ENCODE data around the gene UEVLD. TPM values are rescaled to one million over a fixed set of nuclear protein-coding genes. Genes with fewer than 3 reads are reported as not detected.
A peak's percentile ranks its signal among the peaks of the same experiment; 100 is the strongest.

Gene UEVLD
- total and polyA plus RNA-seq, 4 experiments from 2014 or later = 9.1 to 10.7 (median 10.4) TPM

DNA sequence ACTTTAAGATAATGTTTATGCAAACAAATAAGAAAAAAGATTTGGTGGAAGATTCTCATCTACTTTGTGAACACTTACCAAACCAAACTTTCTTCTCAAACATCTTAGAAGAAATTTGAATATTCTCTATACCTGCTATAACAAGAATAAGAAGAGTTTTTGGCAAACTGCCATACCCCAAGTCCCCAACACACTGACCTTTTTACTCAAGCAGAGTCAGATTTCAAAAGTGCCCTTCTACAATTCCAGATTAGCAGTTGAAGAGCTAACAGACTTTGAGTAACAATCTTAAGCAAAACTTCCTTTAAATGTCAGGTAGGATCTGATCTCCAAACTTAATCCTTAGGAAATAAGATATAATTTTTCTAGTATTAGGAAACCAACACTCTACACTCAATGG lies 95.6 kb downstream of the UEVLD start:
- POLR2A ChIA-PET (ENCODE audit: partially characterized antibody) = no interaction called here
- Histone ChIP-seq H3K36me3 (ENCODE audit: insufficient read depth, low read length) (peaks cover 15% of the 10 kb centered on the region), H3K4me1 (ENCODE audit: insufficient read depth, low read length) (no peaks in the 10 kb centered on the region), H3K27ac (ENCODE audit: low read depth, low read length) (no peak overlapping the region), H3K27me3 (ENCODE audit: insufficient read depth, low read length) (no peaks in the 10 kb centered on the region), H3K4me3 (ENCODE audit: low read length in 2 of 2) (no peak overlapping the region), H3K9me3 (ENCODE audit: control insufficient read depth in 1 of 2, low read length in 2 of 2) (no peaks in the 10 kb centered on the region)
- H3K27me3 Mint-ChIP-seq = no peaks in the 10 kb centered on the region
- intact Hi-C loops (cut with micrococcal nuclease) = loop anchor here (10.0 kb wide), 1 partner anchor 88 kb away; no protein-coding TSS in a partner anchor
- no peak overlapping the region for H3K4me3 Mint-ChIP-seq
- DNase-seq = no peak
- peaks cover 20 to 78% of the 10 kb centered on the region in 2 donors for H3K36me3 Mint-ChIP-seq
- H3K4me1 Mint-ChIP-seq = peaks cover 0 to 9% (median 3%) of the 10 kb centered on the region in 4 donors
- peak overlapping the region in 1 of 7 donors; percentile 50 for H3K27ac Mint-ChIP-seq
- H3K9me3 Mint-ChIP-seq = no peaks in the 10 kb centered on the region
- CTCF ChIA-PET (ENCODE audit: partially characterized antibody) = no interaction called here

DNA sequence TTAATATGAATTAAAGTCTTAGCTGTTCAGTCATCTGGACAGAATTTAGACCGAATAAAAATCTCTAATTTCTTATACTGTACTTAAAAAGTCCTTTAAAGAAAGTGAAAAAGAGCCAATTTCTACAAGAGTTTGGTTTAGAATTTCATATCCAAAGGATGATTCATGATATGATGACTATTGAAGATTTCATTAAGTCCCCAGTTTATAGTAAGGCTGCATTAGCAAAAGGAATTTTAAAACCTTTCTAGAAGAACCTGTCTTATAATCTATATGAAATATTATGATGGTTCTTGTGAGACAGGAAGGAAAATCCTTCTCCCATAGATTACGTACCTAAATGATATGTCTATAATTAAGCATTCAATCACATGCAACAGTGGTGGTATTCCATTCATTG lies 96.6 kb downstream of the UEVLD start:
- CTCF ChIA-PET (ENCODE audit: partially characterized antibody) = interaction anchor here (1.0 kb wide), 1 partner anchor 376 kb away, joined by 3 read pairs; no protein-coding TSS in a partner anchor
- no peak for DNase-seq
- H3K36me3 Mint-ChIP-seq = peaks cover 25 to 77% of the 10 kb centered on the region in 2 donors

DNA sequence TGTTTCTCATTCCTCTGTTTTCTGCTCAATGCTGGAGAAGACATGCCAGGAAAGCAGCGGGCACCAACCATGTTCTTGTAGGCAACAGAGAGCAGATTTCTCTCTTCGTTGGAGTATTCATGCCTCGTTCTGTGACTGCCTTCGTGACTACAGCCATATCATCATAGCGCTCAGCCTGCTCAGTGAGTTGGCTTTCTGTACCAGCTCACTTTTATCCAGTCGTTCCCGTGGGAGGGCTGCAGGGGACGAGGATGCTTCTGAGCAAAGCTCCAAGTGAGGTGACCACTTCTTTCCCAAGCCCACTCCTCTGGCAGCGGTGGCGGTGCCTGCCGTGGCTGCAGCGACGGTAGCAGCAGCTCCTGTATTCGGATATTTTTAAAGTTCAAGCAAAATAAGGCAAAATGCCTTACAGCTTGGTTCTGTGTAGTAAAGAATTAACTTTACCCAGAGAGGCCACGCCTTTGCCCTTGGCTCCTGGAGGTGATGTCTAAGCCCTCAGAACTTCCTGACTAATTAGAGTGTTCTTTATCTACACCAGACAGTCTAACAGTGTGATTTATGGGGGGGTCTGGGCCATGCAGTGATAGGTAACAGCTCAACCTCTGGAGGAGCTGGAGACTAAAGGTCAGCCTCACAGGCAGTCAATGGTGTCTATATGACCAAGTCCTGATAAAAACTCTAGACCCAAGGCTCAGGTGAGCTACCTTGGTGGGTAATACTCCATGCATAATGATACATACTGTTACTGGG lies 97.6 kb downstream of the UEVLD start:
- H3K36me3 Mint-ChIP-seq = peaks cover 26 to 73% of the 10 kb centered on the region in 2 donors
- H3K4me1 Mint-ChIP-seq = peaks cover 0 to 7% (median 3%) of the 10 kb centered on the region in 4 donors
- H3K27me3 ChIP-seq (ENCODE audit: insufficient read depth, low read length) = no peaks in the 10 kb centered on the region
- H3K4me3 Mint-ChIP-seq = no peak overlapping the region
- H3K9me3 Mint-ChIP-seq = peaks cover 0 to 2% (median 0%) of the 10 kb centered on the region in 8 donors
- H3K27me3 Mint-ChIP-seq = no peaks in the 10 kb centered on the region
- peak in 1 of 5 donors; percentile 12 for DNase-seq
- H3K9me3 ChIP-seq (ENCODE audit: control insufficient read depth in 1 of 2, low read length in 2 of 2) = no peaks in the 10 kb centered on the region
- intact Hi-C loops (cut with micrococcal nuclease) = loop anchor here (10.0 kb wide), 1 partner anchor 86 kb away; no protein-coding TSS in a partner anchor
- H3K36me3 ChIP-seq (ENCODE audit: insufficient read depth, low read length) = peaks cover 15% of the 10 kb centered on the region
- ChIA-PET CTCF (ENCODE audit: partially characterized antibody) (interaction anchor here (1.0 to 1.2 kb wide), 2 partner anchors 241 to 375 kb away, joined by 3 read pairs; no protein-coding TSS in a partner anchor), POLR2A (ENCODE audit: partially characterized antibody) (no interaction called here)
- no peaks in the 10 kb centered on the region for H3K4me1 ChIP-seq (ENCODE audit: insufficient read depth, low read length)
- H3K27ac Mint-ChIP-seq = no peak overlapping the region
- no peak overlapping the region for H3K27ac ChIP-seq (ENCODE audit: low read depth, low read length)
- H3K4me3 ChIP-seq (ENCODE audit: low read length in 2 of 2) = no peak overlapping the region

More for the DNA sequence above, 96.6 kb downstream of the UEVLD start:
- H3K9me3 Mint-ChIP-seq = no peaks in the 10 kb centered on the region
- no peaks in the 10 kb centered on the region for H3K27me3 ChIP-seq (ENCODE audit: insufficient read depth, low read length)
- no peak overlapping the region for H3K27ac ChIP-seq (ENCODE audit: low read depth, low read length)
- H3K9me3 ChIP-seq (ENCODE audit: control insufficient read depth in 1 of 2, low read length in 2 of 2) = no peaks in the 10 kb centered on the region
- H3K36me3 ChIP-seq (ENCODE audit: insufficient read depth, low read length) = peaks cover 15% of the 10 kb centered on the region
- H3K4me1 Mint-ChIP-seq = peaks cover 0 to 7% (median 3%) of the 10 kb centered on the region in 4 donors
- H3K27me3 Mint-ChIP-seq = no peaks in the 10 kb centered on the region
- no peaks in the 10 kb centered on the region for H3K4me1 ChIP-seq (ENCODE audit: insufficient read depth, low read length)
- no peak overlapping the region for H3K4me3 Mint-ChIP-seq
- H3K27ac Mint-ChIP-seq = no peak overlapping the region
- intact Hi-C loops (cut with micrococcal nuclease) = loop anchor here (10.0 kb wide), 1 partner anchor 87 kb away; no protein-coding TSS in a partner anchor
- POLR2A ChIA-PET (ENCODE audit: partially characterized antibody) = no interaction called here
- H3K4me3 ChIP-seq (ENCODE audit: low read length in 2 of 2) = no peak overlapping the region

DNA sequence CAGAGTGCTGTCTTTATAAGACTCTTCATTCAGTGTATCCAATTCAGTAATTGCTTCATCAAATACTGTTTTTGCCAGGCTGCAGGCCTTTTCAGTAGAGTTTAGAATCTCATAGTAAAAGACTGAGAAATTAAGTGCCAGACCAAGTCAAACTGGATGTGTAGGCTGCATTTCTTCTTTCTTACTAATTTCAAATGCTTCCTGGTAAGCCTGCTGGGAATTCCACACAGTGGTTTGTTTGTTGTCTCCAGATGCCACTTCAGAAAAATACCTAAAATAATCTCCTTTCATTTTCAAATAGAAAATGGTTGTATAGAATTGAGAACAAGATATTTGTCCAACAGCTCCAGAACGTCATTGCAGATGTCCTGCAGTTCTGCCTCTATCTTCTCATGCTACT lies 98.2 kb downstream of the UEVLD start:
- CTCF ChIA-PET (ENCODE audit: partially characterized antibody) = interaction anchor here (1.2 kb wide), 1 partner anchor 242 kb away, joined by 3 read pairs; no protein-coding TSS in a partner anchor
- H3K27me3 ChIP-seq (ENCODE audit: insufficient read depth, low read length) = no peaks in the 10 kb centered on the region
- H3K4me3 Mint-ChIP-seq = no peak overlapping the region
- no peaks in the 10 kb centered on the region for H3K4me1 ChIP-seq (ENCODE audit: insufficient read depth, low read length)
- H3K4me3 ChIP-seq (ENCODE audit: low read length in 2 of 2) = no peak overlapping the region
- intact Hi-C loops (cut with micrococcal nuclease) = loop anchor here (10.0 kb wide), 1 partner anchor 86 kb away; no protein-coding TSS in a partner anchor
- H3K9me3 Mint-ChIP-seq = peaks cover 0 to 3% (median 0%) of the 10 kb centered on the region in 8 donors
- H3K27ac ChIP-seq (ENCODE audit: low read depth, low read length) = no peak overlapping the region
- no peak for DNase-seq
- H3K4me1 Mint-ChIP-seq = peaks cover 0 to 5% (median 3%) of the 10 kb centered on the region in 4 donors
- peak overlapping the region in 3 of 7 donors; percentile 0 to 55 (median 40) for H3K27ac Mint-ChIP-seq
- peaks cover 15% of the 10 kb centered on the region for H3K36me3 ChIP-seq (ENCODE audit: insufficient read depth, low read length)
- H3K9me3 ChIP-seq (ENCODE audit: control insufficient read depth in 1 of 2, low read length in 2 of 2) = no peaks in the 10 kb centered on the region
- POLR2A ChIA-PET (ENCODE audit: partially characterized antibody) = no interaction called here
- no peaks in the 10 kb centered on the region for H3K27me3 Mint-ChIP-seq
- H3K36me3 Mint-ChIP-seq = peaks cover 25 to 69% of the 10 kb centered on the region in 2 donors

DNA sequence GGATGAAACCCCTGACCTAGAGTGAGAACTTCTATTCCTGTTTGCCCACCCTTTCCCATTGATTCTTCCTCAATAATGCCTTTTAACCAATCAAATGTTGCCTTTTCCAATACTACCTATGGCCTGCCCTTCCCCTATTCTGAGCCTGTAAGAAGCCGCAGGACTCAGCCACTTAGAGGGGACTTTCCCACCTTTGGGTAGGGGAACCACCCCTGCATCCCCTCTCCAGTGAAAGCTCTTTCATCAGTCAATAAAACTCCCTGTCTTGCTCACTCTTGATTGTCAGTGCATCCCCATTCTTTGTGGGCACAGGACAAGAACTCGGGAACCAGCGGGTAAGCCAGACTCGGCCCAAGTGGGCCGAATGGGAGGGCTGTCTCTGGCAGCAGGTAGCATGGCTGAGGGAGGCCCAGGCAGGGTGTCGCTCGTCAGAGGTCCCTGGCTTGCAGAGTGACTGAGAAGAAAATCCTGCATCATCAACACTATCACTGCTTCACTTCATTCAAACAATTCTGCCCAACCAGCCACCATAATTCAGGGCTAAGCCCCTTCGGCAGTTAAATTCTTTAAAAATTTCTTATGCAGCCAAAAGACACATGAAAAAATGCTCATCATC lies 102.5 kb downstream of the UEVLD start:
- H3K9me3 Mint-ChIP-seq = peaks cover 0 to 3% (median 0%) of the 10 kb centered on the region in 8 donors
- intact Hi-C loops (cut with micrococcal nuclease) = no loop called here
- Histone ChIP-seq H3K27me3 (ENCODE audit: insufficient read depth, low read length) (no peaks in the 10 kb centered on the region), H3K4me1 (ENCODE audit: insufficient read depth, low read length) (no peaks in the 10 kb centered on the region), H3K9me3 (ENCODE audit: control insufficient read depth in 1 of 2, low read length in 2 of 2) (no peaks in the 10 kb centered on the region), H3K27ac (ENCODE audit: low read depth, low read length) (no peak overlapping the region), H3K36me3 (ENCODE audit: insufficient read depth, low read length) (peaks cover 38% of the 10 kb centered on the region), H3K4me3 (ENCODE audit: low read length in 2 of 2) (no peak overlapping the region)
- no peak for DNase-seq
- H3K27ac Mint-ChIP-seq = peak overlapping the region in 2 of 7 donors; percentile 41 to 45
- CTCF ChIA-PET (ENCODE audit: partially characterized antibody) = no interaction called here
- POLR2A ChIA-PET (ENCODE audit: partially characterized antibody) = no interaction called here
- peaks cover 52 to 82% of the 10 kb centered on the region in 2 donors for H3K36me3 Mint-ChIP-seq
- H3K4me3 Mint-ChIP-seq = no peak overlapping the region
- peaks cover 0 to 2% (median under 1%) of the 10 kb centered on the region in 4 donors for H3K4me1 Mint-ChIP-seq
- no peaks in the 10 kb centered on the region for H3K27me3 Mint-ChIP-seq

Other genes with a start within 250 kb of the UEVLD start
- gene LDHA, start 194.2 kb downstream of the UEVLD start, total RNA-seq = 100 to 1,000 TPM; 131 to 135 TPM
- 100 to 1,000 TPM; 556 to 720 TPM for gene LDHA, start 194.2 kb downstream of the UEVLD start, polyA plus RNA-seq
- gene LDHC, start 176.4 kb downstream of the UEVLD start, total RNA-seq = not detected
- gene LDHC, start 176.4 kb downstream of the UEVLD start, polyA plus RNA-seq = not detected
- gene LDHAL6A, start 132.9 kb downstream of the UEVLD start, total RNA-seq = under 1 TPM; 0.20 to 0.42 TPM
- gene LDHAL6A, start 132.9 kb downstream of the UEVLD start, polyA plus RNA-seq = not detected
- 10 to 100 TPM; 40.0 to 41.2 TPM for gene TSG101, start 61.8 kb downstream of the UEVLD start, total RNA-seq
- gene TSG101, start 61.8 kb downstream of the UEVLD start, polyA plus RNA-seq = 10 to 100 TPM; 59.4 to 64.2 TPM
- under 1 TPM in 1 of 2 experiments, not detected in 1; 0.69 TPM for gene MISFA, start 11.1 kb upstream of the UEVLD start, total RNA-seq
- gene MISFA, start 11.1 kb upstream of the UEVLD start, polyA plus RNA-seq = under 1 TPM in 1 of 2 donors, not detected in 1; 0.47 TPM
- 10 to 100 TPM; 23.0 to 25.2 TPM for gene SPTY2D1, start 45.6 kb upstream of the UEVLD start, total RNA-seq
- gene SPTY2D1, start 45.6 kb upstream of the UEVLD start, polyA plus RNA-seq = 10 to 100 TPM in 1 of 2 donors, 1 to 10 TPM in 1; 5.1 to 12.6 TPM
- gene TMEM86A, start 110.0 kb upstream of the UEVLD start, total RNA-seq = 1 to 10 TPM; 2.5 to 4.0 TPM
- gene TMEM86A, start 110.0 kb upstream of the UEVLD start, polyA plus RNA-seq = under 1 TPM; 0.76 to 0.88 TPM
- gene IGSF22, start 137.5 kb upstream of the UEVLD start, total RNA-seq = 1 to 10 TPM; 5.3 to 8.0 TPM
- gene IGSF22, start 137.5 kb upstream of the UEVLD start, polyA plus RNA-seq = 1 to 10 TPM; 4.6 to 5.8 TPM
- not detected for gene PTPN5, start 203.1 kb upstream of the UEVLD start, total RNA-seq
- gene PTPN5, start 203.1 kb upstream of the UEVLD start, polyA plus RNA-seq = not detected